Measurements from ENCODE around the gene FAM83C.

FAM83C gene

GRCh38 chr20:35326021-35326739 lies 34.0 kb upstream of the FAM83C start:
- no peak for TF ChIP-seq CREB1 (IDR thresholded peaks at IDR 0.05; ENCODE audit: low read depth)
- no peak for TF ChIP-seq TCF12 (IDR thresholded peaks at IDR 0.05; ENCODE audit: low read depth)
- TF ChIP-seq TEAD4 (IDR thresholded peaks at IDR 0.05) = no peak
- no peak for TF ChIP-seq EP300 (IDR thresholded peaks at IDR 0.05; ENCODE audit: borderline replicate concordance)
- TF ChIP-seq CEBPB (IDR thresholded peaks at IDR 0.05) = no peak
- no peak for TF ChIP-seq REST (IDR thresholded peaks at IDR 0.05; ENCODE audit: low read depth)
- TF ChIP-seq NFIC (IDR thresholded peaks at IDR 0.05) = no peak
- TF ChIP-seq YY1 (IDR thresholded peaks at IDR 0.05; ENCODE audit: low read depth) = no peak
- no peak for TF ChIP-seq ZBTB7A (IDR thresholded peaks at IDR 0.05; ENCODE audit: low read depth)
- no peak for TF ChIP-seq EGR1 (IDR thresholded peaks at IDR 0.05)
- no peak for TF ChIP-seq RAD21 (IDR thresholded peaks at IDR 0.05; ENCODE audit: low read depth)
- no peak for TF ChIP-seq TAF1 (IDR thresholded peaks at IDR 0.05; ENCODE audit: low read depth)
- TF ChIP-seq, protein P1, sequence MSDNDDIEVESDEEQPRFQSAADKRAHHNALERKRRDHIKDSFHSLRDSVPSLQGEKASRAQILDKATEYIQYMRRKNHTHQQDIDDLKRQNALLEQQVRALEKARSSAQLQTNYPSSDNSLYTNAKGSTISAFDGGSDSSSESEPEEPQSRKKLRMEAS (IDR thresholded peaks at IDR 0.05) = no peak
- no peak for TF ChIP-seq USF1 (IDR thresholded peaks at IDR 0.05)

DNA sequence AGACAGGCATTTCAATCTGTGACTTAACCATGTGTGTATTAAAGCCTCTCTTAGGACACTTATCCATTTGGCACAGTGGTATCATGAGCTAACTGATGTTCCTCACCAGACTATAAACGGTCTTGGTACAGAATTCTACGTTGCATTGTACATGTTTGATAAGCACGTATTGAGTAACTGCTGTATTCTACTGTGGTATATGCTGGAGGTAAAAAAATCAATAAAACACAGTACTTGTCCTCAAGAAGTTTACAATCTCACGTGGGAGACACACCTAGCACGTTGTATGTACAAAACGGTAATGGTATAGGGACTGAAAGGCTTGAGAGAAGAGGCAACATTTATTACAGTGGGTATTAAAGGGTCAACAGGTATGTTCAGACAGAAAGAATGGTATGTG lies 33.2 kb upstream of the FAM83C start:
- TF ChIP-seq YY1 (IDR thresholded peaks at IDR 0.05; ENCODE audit: low read depth) = no peak
- no peak for TF ChIP-seq REST (IDR thresholded peaks at IDR 0.05; ENCODE audit: low read depth)

DNA sequence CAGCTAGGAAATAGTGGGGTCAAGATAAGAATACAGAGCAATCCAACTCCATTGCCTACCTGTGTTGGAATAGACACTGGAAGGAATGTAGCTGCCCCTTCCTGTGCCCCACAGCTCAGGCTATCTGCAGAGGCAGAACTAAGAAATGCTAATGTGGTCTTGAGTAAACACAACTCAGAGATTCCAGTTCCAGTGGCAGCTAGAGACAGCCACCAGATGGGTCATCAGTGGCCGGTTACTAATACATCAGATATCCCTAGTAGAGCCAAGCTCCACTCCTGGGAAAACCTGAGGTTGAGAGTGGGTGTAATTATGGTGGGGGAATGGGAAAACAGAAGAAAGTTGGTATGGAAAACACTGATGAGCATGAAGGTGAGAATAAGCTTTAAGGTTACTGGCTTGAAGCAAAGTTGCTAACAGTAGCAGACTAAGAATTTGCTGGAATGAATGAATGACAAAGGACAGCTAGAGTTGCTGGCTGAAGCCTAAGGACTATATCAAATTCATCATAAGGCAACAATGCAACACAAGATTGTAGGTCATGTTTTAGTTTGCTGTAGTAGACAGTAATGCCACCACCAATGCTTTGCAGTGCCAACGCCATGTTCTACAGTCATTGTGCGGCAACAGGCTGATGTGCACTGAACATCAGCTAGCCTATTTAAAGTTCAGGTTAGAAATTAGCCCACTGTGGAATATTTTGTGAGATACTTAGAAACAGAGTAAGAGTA lies 28.3 kb upstream of the FAM83C start:
- TF ChIP-seq ZBTB7A (IDR thresholded peaks at IDR 0.05; ENCODE audit: low read depth) (no peak), CEBPB (IDR thresholded peaks at IDR 0.05) (no peak), TAF1 (IDR thresholded peaks at IDR 0.05; ENCODE audit: low read depth) (no peak)

DNA sequence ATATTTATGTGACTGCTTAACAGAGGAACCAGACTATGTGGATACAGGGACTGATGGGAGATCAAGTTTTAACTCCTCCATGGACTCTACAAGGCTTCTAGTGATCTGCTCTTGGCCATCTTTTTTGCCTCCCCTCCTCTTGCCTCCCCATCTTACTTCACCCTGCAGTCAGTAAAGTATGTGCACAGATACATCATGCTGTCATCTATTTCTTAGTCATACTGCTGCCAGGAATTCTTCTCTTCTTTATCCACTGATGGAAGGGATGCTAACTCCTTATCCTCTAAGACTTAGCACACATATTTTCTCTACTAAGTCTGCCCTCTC lies 27.6 kb upstream of the FAM83C start:
- no peak for TF ChIP-seq CEBPB (IDR thresholded peaks at IDR 0.05)
- TF ChIP-seq EP300 (IDR thresholded peaks at IDR 0.05; ENCODE audit: borderline replicate concordance) = no peak
- no peak for TF ChIP-seq USF1 (IDR thresholded peaks at IDR 0.05)
- no peak for TF ChIP-seq TCF12 (IDR thresholded peaks at IDR 0.05; ENCODE audit: low read depth)
- TF ChIP-seq YY1 (IDR thresholded peaks at IDR 0.05; ENCODE audit: low read depth) = no peak
- no peak for TF ChIP-seq EGR1 (IDR thresholded peaks at IDR 0.05)
- no peak for TF ChIP-seq FOXM1 (IDR thresholded peaks at IDR 0.05; ENCODE audit: borderline replicate concordance, low read depth)
- TF ChIP-seq CREB1 (IDR thresholded peaks at IDR 0.05; ENCODE audit: low read depth) = no peak
- TF ChIP-seq TAF1 (IDR thresholded peaks at IDR 0.05; ENCODE audit: low read depth) = no peak
- no peak for TF ChIP-seq TEAD4 (IDR thresholded peaks at IDR 0.05)
- TF ChIP-seq NFIC (IDR thresholded peaks at IDR 0.05) = no peak

DNA sequence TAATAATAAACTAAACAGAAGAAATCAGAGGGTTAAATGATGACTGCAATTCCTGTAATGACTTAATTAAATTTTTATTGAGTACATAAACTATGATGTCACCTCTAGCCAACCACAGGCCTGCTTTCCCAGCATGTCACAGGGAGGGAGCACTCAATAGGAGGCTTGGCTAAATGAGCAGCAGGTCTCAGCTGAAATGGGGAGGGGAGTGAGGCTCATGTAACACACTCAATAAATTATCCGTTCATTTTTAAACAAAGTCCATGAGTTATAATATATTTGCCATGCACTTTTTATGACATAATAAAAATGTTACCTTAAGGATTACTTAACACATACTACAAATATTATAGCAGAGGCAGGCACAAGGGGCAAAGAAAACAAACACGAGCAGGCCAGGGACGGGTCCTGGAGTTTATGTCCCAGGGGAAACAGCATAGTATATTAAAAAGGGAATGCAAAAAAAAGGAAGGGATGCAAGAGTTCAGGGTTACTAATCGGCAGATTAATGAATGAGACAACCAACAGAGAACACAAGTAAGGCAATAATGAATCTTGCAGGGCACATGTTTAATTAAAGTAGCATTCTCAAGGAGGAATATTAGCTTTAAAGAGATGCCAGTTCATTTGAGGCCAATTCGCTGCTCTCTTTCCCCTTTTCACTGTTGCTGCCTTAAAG lies 27.1 kb upstream of the FAM83C start:
- no peak for TF ChIP-seq RAD21 (IDR thresholded peaks at IDR 0.05; ENCODE audit: low read depth)
- no peak for TF ChIP-seq USF1 (IDR thresholded peaks at IDR 0.05)
- no peak for TF ChIP-seq EGR1 (IDR thresholded peaks at IDR 0.05)
- TF ChIP-seq REST (IDR thresholded peaks at IDR 0.05; ENCODE audit: low read depth) = no peak
- TF ChIP-seq TEAD4 (IDR thresholded peaks at IDR 0.05) = no peak
- no peak for TF ChIP-seq NFIC (IDR thresholded peaks at IDR 0.05)
- TF ChIP-seq EP300 (IDR thresholded peaks at IDR 0.05; ENCODE audit: borderline replicate concordance) = no peak
- TF ChIP-seq CEBPB (IDR thresholded peaks at IDR 0.05) = no peak
- TF ChIP-seq TCF12 (IDR thresholded peaks at IDR 0.05; ENCODE audit: low read depth) = no peak
